SH-SY5Y (cell line): ENCODE measurements around the gene TEX14.

ENCODE experiments used
- GATA2 ChIP-seq: IDR thresholded peaks from 2 replicates; pipeline ENCODE4 v1.6.1; 2011; ENCODE audit warnings: mild to moderate bottlenecking, low read depth, low read length
- GATA3 ChIP-seq: IDR thresholded peaks from 2 replicates; pipeline ENCODE4 v1.6.1; 2011; ENCODE audit warnings: low read depth, mild to moderate bottlenecking, low read length, moderate library complexity

GRCh38 chr17:58513965-58514769, 177.7 kb downstream of the TEX14 start, which contains the start of gene MTMR4:
- TF ChIP-seq GATA2 (no peak; the same call in 1 of the 2 replicates), GATA3 (no peak)
